ENCODE measurements around the gene DUS1L.

- no peak for TF ChIP-seq CTCF (IDR thresholded peaks at IDR 0.05; ENCODE audit: low read length)
- TF ChIP-seq EZH2 (optimal IDR thresholded peaks at IDR 0.05; ENCODE audit: low read depth, low read length): no peak
- TF ChIP-seq EZH2phosphoT487 (IDR thresholded peaks at IDR 0.05; ENCODE audit: low read length): no peak
Measured at GRCh38 chr17:82097919-82098168, 32.2 kb upstream of the DUS1L start.
